ENCODE measurements around the gene GNAQ.

Gene GNAQ

GRCh38 chr9:78026947-78027346, 4.7 kb downstream of the GNAQ start:
- no peak for DNase-seq
- Histone ChIP-seq H3K4me3 (ENCODE audit: control insufficient read depth in 1 of 7, extremely low read depth in 1 of 7, insufficient read depth in 4 of 7, low read depth in 2 of 7, low read length in 6 of 7) (peak overlapping the region in 2 of 7 experiments; percentile 26 to 32), H3K36me3 (ENCODE audit: control insufficient read depth in 4 of 4, insufficient read depth in 4 of 4, low read length in 3 of 4) (no peaks in the 10 kb centered on the region), H3K9me3 (ENCODE audit: control extremely low read depth in 1 of 5, control insufficient read depth in 4 of 5, insufficient read depth in 2 of 5, low read depth in 1 of 5, low read length in 4 of 5) (no peaks in the 10 kb centered on the region), H3K4me1 (ENCODE audit: control extremely low read depth in 1 of 4, control insufficient read depth in 4 of 4, insufficient read depth in 4 of 4, low read length in 3 of 4) (peaks cover 32 to 72% (median 52%) of the 10 kb centered on the region in 4 experiments), H3K27me3 (replicated peaks in 2 of 5; ENCODE audit: control insufficient read depth in 4 of 5, insufficient read depth in 5 of 5, low read length in 4 of 5) (no peaks in the 10 kb centered on the region), H3K27ac (ENCODE audit: insufficient read depth in 1 of 2, low read depth in 1 of 2, low read length in 2 of 2, poor library complexity in 1 of 2, severe bottlenecking in 2 of 2) (no peak overlapping the region)
- POLR2A ChIA-PET = interaction anchor here (1.0 kb wide), 1 partner anchor 12 kb away, joined by 3 read pairs; no protein-coding TSS in a partner anchor
- CTCF ChIA-PET = interaction anchor here (1.0 to 4.7 kb wide), 3 partner anchors 9 to 50 kb away, joined by 3 to 22 read pairs (median 5); no protein-coding TSS in a partner anchor

DNA sequence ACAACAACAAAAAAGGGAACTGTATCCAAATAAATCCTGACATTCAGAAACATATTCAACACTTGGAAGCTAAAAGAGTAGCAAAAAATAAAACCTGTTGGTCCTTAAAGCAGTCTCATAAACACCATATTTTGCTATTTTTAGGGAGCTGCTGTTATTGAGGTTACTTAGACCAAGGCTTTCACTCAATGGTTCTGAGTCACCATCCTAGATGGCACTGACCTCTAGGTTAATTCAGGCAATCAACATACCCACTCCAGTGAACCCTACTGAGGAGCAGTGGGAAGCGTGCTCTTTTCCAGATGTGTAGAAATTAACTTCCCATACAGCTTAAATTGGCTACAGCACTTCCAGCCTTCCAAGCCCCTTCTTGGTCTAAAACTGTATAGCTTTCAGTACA, 5.2 kb downstream of the GNAQ start:
- Histone ChIP-seq H3K27ac (ENCODE audit: insufficient read depth in 1 of 2, low read depth in 1 of 2, low read length in 2 of 2, poor library complexity in 1 of 2, severe bottlenecking in 2 of 2) (no peak overlapping the region), H3K4me1 (ENCODE audit: control extremely low read depth in 1 of 4, control insufficient read depth in 4 of 4, insufficient read depth in 4 of 4, low read length in 3 of 4) (peaks cover 37 to 77% (median 56%) of the 10 kb centered on the region in 4 experiments), H3K27me3 (replicated peaks in 2 of 5; ENCODE audit: control insufficient read depth in 4 of 5, insufficient read depth in 5 of 5, low read length in 4 of 5) (no peaks in the 10 kb centered on the region), H3K36me3 (ENCODE audit: control insufficient read depth in 4 of 4, insufficient read depth in 4 of 4, low read length in 3 of 4) (no peaks in the 10 kb centered on the region), H3K9me3 (ENCODE audit: control extremely low read depth in 1 of 5, control insufficient read depth in 4 of 5, insufficient read depth in 2 of 5, low read depth in 1 of 5, low read length in 4 of 5) (no peaks in the 10 kb centered on the region), H3K4me3 (ENCODE audit: control insufficient read depth in 1 of 7, extremely low read depth in 1 of 7, insufficient read depth in 4 of 7, low read depth in 2 of 7, low read length in 6 of 7) (peak overlapping the region in 2 of 7 experiments; percentile 32 to 49)
- ChIA-PET CTCF (interaction anchor here (0.8 to 4.7 kb wide), 5 partner anchors 8 to 49 kb away, joined by 3 to 22 read pairs (median 5); no protein-coding TSS in a partner anchor), POLR2A (no interaction called here)
- 86% methylated on average over 1 of the region's 1 CpG for WGBS (ENCODE audit: insufficient coverage)
- DNase-seq = no peak

DNA sequence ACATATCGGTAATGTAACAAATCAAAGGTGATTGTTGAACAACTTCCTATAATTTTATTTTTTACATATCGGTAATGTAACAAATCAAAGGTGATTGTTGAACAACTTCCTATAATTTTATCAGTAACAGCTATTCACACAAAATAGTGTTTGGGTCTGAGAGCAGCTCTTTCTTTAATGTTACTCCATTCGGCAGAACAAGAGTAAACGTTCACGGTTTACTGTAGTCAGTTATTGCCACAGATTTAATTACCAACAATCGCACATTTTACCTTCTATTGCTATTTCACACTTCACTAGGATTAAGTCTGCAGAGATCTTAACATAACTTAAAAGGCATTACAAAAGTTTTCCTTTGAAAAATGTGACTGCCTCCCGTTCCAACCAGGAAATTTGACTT, 6.4 kb downstream of the GNAQ start:
- Histone ChIP-seq H3K4me1 (ENCODE audit: control extremely low read depth in 1 of 4, control insufficient read depth in 4 of 4, insufficient read depth in 4 of 4, low read length in 3 of 4) (peaks cover 37 to 88% (median 66%) of the 10 kb centered on the region in 4 experiments), H3K9me3 (ENCODE audit: control extremely low read depth in 1 of 5, control insufficient read depth in 4 of 5, insufficient read depth in 2 of 5, low read depth in 1 of 5, low read length in 4 of 5) (no peaks in the 10 kb centered on the region), H3K27ac (ENCODE audit: insufficient read depth in 1 of 2, low read depth in 1 of 2, low read length in 2 of 2, poor library complexity in 1 of 2, severe bottlenecking in 2 of 2) (no peak overlapping the region), H3K4me3 (ENCODE audit: control insufficient read depth in 1 of 7, extremely low read depth in 1 of 7, insufficient read depth in 4 of 7, low read depth in 2 of 7, low read length in 6 of 7) (no peak overlapping the region), H3K27me3 (replicated peaks in 2 of 5; ENCODE audit: control insufficient read depth in 4 of 5, insufficient read depth in 5 of 5, low read length in 4 of 5) (no peaks in the 10 kb centered on the region), H3K36me3 (ENCODE audit: control insufficient read depth in 4 of 4, insufficient read depth in 4 of 4, low read length in 3 of 4) (peaks cover 0 to 6% (median 3%) of the 10 kb centered on the region in 4 experiments)
- DNase-seq = no peak
- POLR2A ChIA-PET = no interaction called here
- 73% methylated on average over 4 of the region's 7 CpGs for WGBS (ENCODE audit: insufficient coverage)
- CTCF ChIA-PET = interaction anchor here (0.9 to 4.7 kb wide), 5 partner anchors 10 to 50 kb away, joined by 3 to 22 read pairs (median 4); no protein-coding TSS in a partner anchor

DNA sequence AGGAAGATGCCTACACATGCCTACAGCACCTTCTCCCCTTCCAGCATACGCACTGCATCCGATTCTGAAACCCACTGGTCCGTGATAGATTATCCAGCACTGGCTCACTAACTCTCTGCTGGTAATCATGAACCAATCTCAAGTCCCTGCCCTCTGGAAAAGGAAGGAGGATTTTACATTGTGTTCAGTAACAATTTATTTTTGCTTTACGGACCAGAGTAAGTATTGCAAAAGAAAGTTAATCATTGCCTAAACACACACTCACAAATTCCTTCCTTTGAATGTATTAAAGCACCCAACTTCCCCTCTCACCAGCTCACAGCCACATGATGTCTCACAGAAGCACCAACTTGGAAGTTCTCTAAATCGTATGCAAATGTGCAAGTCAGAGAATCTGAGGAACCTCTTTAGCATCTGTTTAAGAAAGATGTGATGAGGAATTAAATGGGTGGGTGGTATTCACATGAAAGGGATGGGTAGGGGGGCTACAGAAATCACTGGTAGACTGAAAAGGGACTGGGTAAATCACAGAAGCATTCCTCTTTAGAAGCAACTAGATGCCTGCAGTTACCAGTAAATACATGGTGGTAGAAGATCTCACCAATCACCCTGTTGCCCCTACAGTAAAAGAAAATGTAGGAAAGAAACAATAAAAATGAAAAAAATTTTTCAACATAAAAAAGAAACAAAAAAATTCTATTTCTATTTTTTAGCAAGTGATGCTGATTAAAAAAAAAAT, 8.4 kb downstream of the GNAQ start:
- ChIA-PET CTCF (interaction anchor here (1.0 to 4.7 kb wide), 5 partner anchors 12 to 178 kb away, joined by 3 to 22 read pairs (median 10); no protein-coding TSS in a partner anchor), POLR2A (interaction anchor here (0.6 kb wide), 1 partner anchor 80 kb away, joined by 3 read pairs; no protein-coding TSS in a partner anchor)
- peak; percentile 76 to 98 (median 96) for DNase-seq
- Histone ChIP-seq H3K27me3 (replicated peaks in 2 of 5; ENCODE audit: control insufficient read depth in 4 of 5, insufficient read depth in 5 of 5, low read length in 4 of 5) (no peaks in the 10 kb centered on the region), H3K9me3 (ENCODE audit: control extremely low read depth in 1 of 5, control insufficient read depth in 4 of 5, insufficient read depth in 2 of 5, low read depth in 1 of 5, low read length in 4 of 5) (no peaks in the 10 kb centered on the region), H3K36me3 (ENCODE audit: control insufficient read depth in 4 of 4, insufficient read depth in 4 of 4, low read length in 3 of 4) (peaks cover 0 to 8% (median 3%) of the 10 kb centered on the region in 4 experiments), H3K27ac (ENCODE audit: insufficient read depth in 1 of 2, low read depth in 1 of 2, low read length in 2 of 2, poor library complexity in 1 of 2, severe bottlenecking in 2 of 2) (peak overlapping the region; percentile 41 to 67), H3K4me1 (ENCODE audit: control extremely low read depth in 1 of 4, control insufficient read depth in 4 of 4, insufficient read depth in 4 of 4, low read length in 3 of 4) (peaks cover 17 to 80% (median 52%) of the 10 kb centered on the region in 4 experiments), H3K4me3 (ENCODE audit: control insufficient read depth in 1 of 7, extremely low read depth in 1 of 7, insufficient read depth in 4 of 7, low read depth in 2 of 7, low read length in 6 of 7) (peak overlapping the region in 6 of 7 experiments; percentile 50 to 82 (median 64))
- WGBS (ENCODE audit: insufficient coverage) = 0% methylated on average over 1 of the region's 5 CpGs

DNA sequence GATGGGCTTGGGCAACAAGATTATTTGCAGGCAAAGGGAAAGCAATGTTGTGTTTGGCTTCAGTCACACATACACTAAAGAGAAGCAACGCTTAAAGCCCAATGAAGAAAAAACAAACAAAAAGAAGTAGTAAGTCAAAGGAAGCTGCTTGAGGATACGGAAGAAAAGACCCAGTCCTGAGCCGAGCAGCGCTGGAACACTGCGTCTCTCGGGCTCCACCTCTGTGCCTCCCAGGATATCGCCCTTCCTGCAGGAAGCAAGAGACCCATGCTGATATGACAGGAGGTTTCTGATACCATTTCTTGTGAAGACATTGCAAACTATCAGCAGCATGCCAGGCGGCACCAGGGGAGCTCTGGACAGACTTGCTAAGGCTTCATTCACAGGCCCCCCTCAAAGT, 9.9 kb downstream of the GNAQ start:
- peaks cover 0 to 8% (median 3%) of the 10 kb centered on the region in 4 experiments for H3K36me3 ChIP-seq (ENCODE audit: control insufficient read depth in 4 of 4, insufficient read depth in 4 of 4, low read length in 3 of 4)
- H3K4me1 ChIP-seq (ENCODE audit: control extremely low read depth in 1 of 4, control insufficient read depth in 4 of 4, insufficient read depth in 4 of 4, low read length in 3 of 4) = peaks cover 16 to 78% (median 51%) of the 10 kb centered on the region in 4 experiments
- CTCF ChIA-PET = interaction anchor here (0.7 to 3.2 kb wide), 11 partner anchors 10 to 177 kb away, joined by 3 to 11 read pairs (median 4); no protein-coding TSS in a partner anchor
- DNase-seq = peak; percentile 50 to 73 (median 58)
- peak overlapping the region in 1 of 2 experiments; percentile 67 for H3K27ac ChIP-seq (ENCODE audit: insufficient read depth in 1 of 2, low read depth in 1 of 2, low read length in 2 of 2, poor library complexity in 1 of 2, severe bottlenecking in 2 of 2)
- POLR2A ChIA-PET = interaction anchor here (0.6 to 1.2 kb wide), 4 partner anchors 15 to 67 kb away, joined by 3 to 4 read pairs (median 3); no protein-coding TSS in a partner anchor
- no peaks in the 10 kb centered on the region for H3K9me3 ChIP-seq (ENCODE audit: control extremely low read depth in 1 of 5, control insufficient read depth in 4 of 5, insufficient read depth in 2 of 5, low read depth in 1 of 5, low read length in 4 of 5)
- WGBS (ENCODE audit: insufficient coverage) = 5% methylated on average over 8 of the region's 8 CpGs
- peak overlapping the region in 6 of 7 experiments; percentile 9 to 82 (median 58) for H3K4me3 ChIP-seq (ENCODE audit: control insufficient read depth in 1 of 7, extremely low read depth in 1 of 7, insufficient read depth in 4 of 7, low read depth in 2 of 7, low read length in 6 of 7)
- no peaks in the 10 kb centered on the region for H3K27me3 ChIP-seq (replicated peaks in 2 of 5; ENCODE audit: control insufficient read depth in 4 of 5, insufficient read depth in 5 of 5, low read length in 4 of 5)

GRCh38 chr9:78017190-78017693, 14.4 kb downstream of the GNAQ start:
- DNase-seq = no peak
- ChIA-PET CTCF (interaction anchor here (1.3 to 1.5 kb wide), 2 partner anchors 18 to 67 kb away, joined by 3 read pairs; no protein-coding TSS in a partner anchor), POLR2A (no interaction called here)
- Histone ChIP-seq H3K9me3 (ENCODE audit: control extremely low read depth in 1 of 5, control insufficient read depth in 4 of 5, insufficient read depth in 2 of 5, low read depth in 1 of 5, low read length in 4 of 5) (no peaks in the 10 kb centered on the region), H3K4me1 (ENCODE audit: control extremely low read depth in 1 of 4, control insufficient read depth in 4 of 4, insufficient read depth in 4 of 4, low read length in 3 of 4) (peaks cover 9 to 68% (median 36%) of the 10 kb centered on the region in 4 experiments), H3K4me3 (ENCODE audit: control insufficient read depth in 1 of 7, extremely low read depth in 1 of 7, insufficient read depth in 4 of 7, low read depth in 2 of 7, low read length in 6 of 7) (no peak overlapping the region), H3K27me3 (replicated peaks in 2 of 5; ENCODE audit: control insufficient read depth in 4 of 5, insufficient read depth in 5 of 5, low read length in 4 of 5) (no peaks in the 10 kb centered on the region), H3K36me3 (ENCODE audit: control insufficient read depth in 4 of 4, insufficient read depth in 4 of 4, low read length in 3 of 4) (peaks cover 2 to 11% (median 5%) of the 10 kb centered on the region in 4 experiments), H3K27ac (ENCODE audit: insufficient read depth in 1 of 2, low read depth in 1 of 2, low read length in 2 of 2, poor library complexity in 1 of 2, severe bottlenecking in 2 of 2) (peak overlapping the region in 1 of 2 experiments; percentile 27)
- 88% methylated on average over 3 of the region's 3 CpGs for WGBS (ENCODE audit: insufficient coverage)

Measured in common myeloid progenitor, CD34-positive (primary cell).